ENCODE results near the gene HNRNPDL. TPM values are rescaled to one million over a fixed set of nuclear protein-coding genes. Genes with fewer than 3 reads are reported as not detected.

Gene HNRNPDL
- total and polyA plus RNA-seq, 2 donors (not counting 1 experiment from before 2014, with no cell fraction given), result 296 to 370 TPM

GRCh38 chr4:82450966-82451755 lies 20.9 kb upstream of the HNRNPDL start:
- H3K36me3 ChIP-seq (replicated peaks in 1 of 2; ENCODE audit: control extremely low read depth in 1 of 2, control insufficient read depth in 1 of 2, extremely low read depth in 1 of 2, insufficient read depth in 2 of 2, low read length in 1 of 2), result peaks cover 20 to 50% of the 10 kb centered on the region in 2 experiments
- intact Hi-C loops (cut with micrococcal nuclease), result no loop called here

More at GRCh38 chr4:82450966-82451755, 20.9 kb upstream of the HNRNPDL start:
- no peaks in the 10 kb centered on the region for H3K4me1 Mint-ChIP-seq
- Histone ChIP-seq H3K4me3 (ENCODE audit: control extremely low read depth in 1 of 5, extremely low read depth in 1 of 5, insufficient read depth in 1 of 5, low read depth in 2 of 5, low read length in 4 of 5) (no peak overlapping the region), H2AFZ (ENCODE audit: insufficient read depth, low read depth, low read length, poor library complexity, severe bottlenecking) (no peak overlapping the region), H3K4me1 (ENCODE audit: control insufficient read depth in 2 of 2, insufficient read depth in 2 of 2, low read length in 2 of 2) (no peaks in the 10 kb centered on the region), H3K4me2 (replicated peaks; ENCODE audit: low read depth, low read length, poor library complexity, severe bottlenecking) (no peak overlapping the region), H3K27ac (ENCODE audit: low read length in 2 of 2) (no peak overlapping the region), H3K79me2 (ENCODE audit: control insufficient read depth, insufficient read depth, low read length) (peaks cover 30% of the 10 kb centered on the region), H3K27me3 (replicated peaks in 1 of 4; ENCODE audit: control extremely low read depth in 1 of 4, control insufficient read depth in 3 of 4, insufficient read depth in 4 of 4, low read length in 3 of 4) (no peaks in the 10 kb centered on the region), H3K9ac (ENCODE audit: low read length) (no peak overlapping the region), H3K9me3 (ENCODE audit: control extremely low read depth in 1 of 3, control insufficient read depth in 2 of 3, insufficient read depth in 1 of 3, low read length in 2 of 3) (no peaks in the 10 kb centered on the region), H4K20me1 (ENCODE audit: control insufficient read depth, insufficient read depth, low read length, poor library complexity, severe bottlenecking) (peaks cover 10% of the 10 kb centered on the region)
- ChIA-PET POLR2A (no interaction called here), CTCF (interaction anchor here (0.5 to 1.5 kb wide), 3 partner anchors 8 to 1017 kb away, joined by 3 to 4 read pairs (median 3); no protein-coding TSS in a partner anchor)
- no peak for ATAC-seq (ENCODE audit: low read depth)
- no peak overlapping the region for H3K27ac Mint-ChIP-seq
- WGBS (ENCODE audit: insufficient coverage), result 96% methylated on average over 9 of the region's 13 CpGs
- TF ChIP-seq CTCF (IDR thresholded peaks at IDR 0.05) (no peak), EZH2 (IDR thresholded peaks at IDR 0.05; ENCODE audit: borderline replicate concordance, insufficient read depth, low read depth, low read length, poor library complexity, severe bottlenecking) (no peak)
- no peaks in the 10 kb centered on the region for H3K9me3 Mint-ChIP-seq (ENCODE audit: insufficient read depth)
- no peak overlapping the region for H3K4me3 Mint-ChIP-seq
- H3K27me3 Mint-ChIP-seq, result no peaks in the 10 kb centered on the region
- no peak for DNase-seq

All from B cell (primary cell).